IMR-90 (cell line): ENCODE data around the gene NCKAP5. TPM values are rescaled to one million over a fixed set of nuclear protein-coding genes. Genes with fewer than 3 reads are reported as not detected.

Experiments
- ATAC-seq: fragments of 200-7000 bp; cut with Tn5 transposase; 2 replicates; pipeline ENCODE4 v1.9.1; 2020; ENCODE audit warnings: low read depth, mild to moderate bottlenecking, moderate library complexity
- BruUV-seq: library from RNA; stranded (reverse); fragments of 400-500 nt; replicated peaks from 2 replicates; lab custom pipeline; 2021; lab: Mats Ljungman, UMichigan
- CTCF ChIA-PET: fragments of 300-600 bp; formaldehyde crosslinking; extraction: SDS; loops from one replicate; lab custom pipeline; 2021; ENCODE audit warnings: antibody characterized with exemption; lab: Yijun Ruan, JAX
- POLR2A ChIA-PET: fragments of 300-600 bp; sonication (Branson Sonifier 250); formaldehyde crosslinking; loops from one replicate; lab custom pipeline; 2022; ENCODE audit warnings: antibody characterized with exemption; ENCODE audit not compliant: unreplicated experiment; lab: Charles Lee
- DNase-seq: peaks from one replicate; pipeline ENCODE4 v3.0.0; 2013
- H2AFZ ChIP-seq: replicated peaks from 2 replicates; pipeline ENCODE3; 2013; ENCODE audit warnings: low read length, mild to moderate bottlenecking; ENCODE audit not compliant: poor library complexity
- H2AK5ac ChIP-seq: 2 replicates; pipeline ENCODE4 v1.6.1; 2013; ENCODE audit warnings: low read depth, low read length, inconsistent platforms
- H2AK9ac ChIP-seq: replicated peaks from 2 replicates; pipeline ENCODE3; 2013; ENCODE audit warnings: mild to moderate bottlenecking, low read depth, low read length, moderate library complexity; ENCODE audit not compliant: poor library complexity
- H2BK120ac ChIP-seq: 2 replicates; pipeline ENCODE4 v1.6.1; 2013; ENCODE audit warnings: low read depth, low read length, inconsistent platforms
- H2BK15ac ChIP-seq: 3 replicates; pipeline ENCODE4 v1.6.1; 2013; ENCODE audit warnings: low read depth, low read length, inconsistent platforms
- H2BK20ac ChIP-seq: 2 replicates; pipeline ENCODE4 v1.6.1; 2013; ENCODE audit warnings: low read depth, mild to moderate bottlenecking, inconsistent platforms, low read length, moderate library complexity
- H2BK5ac ChIP-seq: 2 replicates; pipeline ENCODE4 v1.6.1; 2013; ENCODE audit warnings: mild to moderate bottlenecking, low read depth, low read length, inconsistent platforms; ENCODE audit not compliant: poor library complexity, severe bottlenecking
- H3K14ac ChIP-seq: replicated peaks from 2 replicates; pipeline ENCODE4 v1.6.1; 2013; ENCODE audit warnings: low read depth, low read length, inconsistent platforms
- H3K18ac ChIP-seq: 2 replicates; pipeline ENCODE4 v1.6.1; 2013; ENCODE audit warnings: low read depth, low read length, control low read depth
- H3K23ac ChIP-seq: 2 replicates; pipeline ENCODE4 v1.6.1; 2013; ENCODE audit warnings: low read depth, low read length, inconsistent platforms
- H3K27ac ChIP-seq: 2 replicates; pipeline ENCODE4 v1.5.1; 2013; ENCODE audit warnings: mild to moderate bottlenecking, control low read depth, low read length; ENCODE audit not compliant: insufficient read depth
- H3K27me3 ChIP-seq: 2 replicates; pipeline ENCODE4 v1.6.1; 2013; ENCODE audit warnings: low read length; ENCODE audit not compliant: control insufficient read depth, insufficient read depth
- H3K36me3 ChIP-seq: 2 replicates; pipeline ENCODE4 v1.6.1; 2013; ENCODE audit warnings: low read length, mixed read lengths; ENCODE audit not compliant: control insufficient read depth, insufficient read depth
- H3K4ac ChIP-seq: 2 replicates; pipeline ENCODE4 v1.6.1; 2013; ENCODE audit warnings: low read depth, low read length, inconsistent platforms
- H3K4me1 ChIP-seq: 2 replicates; pipeline ENCODE4 v1.6.1; 2013; ENCODE audit warnings: low read length, mixed read lengths; ENCODE audit not compliant: control insufficient read depth, insufficient read depth
- H3K4me2 ChIP-seq: 2 replicates; pipeline ENCODE4 v1.6.1; 2013; ENCODE audit warnings: low read depth, mild to moderate bottlenecking, control low read depth, low read length, moderate library complexity
- H3K4me3 ChIP-seq: 2 replicates; pipeline ENCODE4 v1.5.1; 2013; ENCODE audit warnings: low read depth, mild to moderate bottlenecking, control low read depth, low read length, moderate library complexity; ENCODE audit not compliant: insufficient read depth
- H3K56ac ChIP-seq: 2 replicates; pipeline ENCODE4 v1.6.1; 2013; ENCODE audit warnings: low read length, inconsistent platforms; ENCODE audit not compliant: insufficient read depth; ENCODE audit errors: extremely low read depth
- H3K79me1 ChIP-seq, 2 experiments: 2 replicates each; pipeline ENCODE4 v1.6.1; 2013; ENCODE audit warnings: low read length in 2 of 2, inconsistent platforms in 1 of 2, low read depth in 1 of 2
- H3K9ac ChIP-seq: 2 replicates; pipeline ENCODE4 v1.6.1; 2013; ENCODE audit warnings: low read depth, low read length, control low read depth
- H3K9me1 ChIP-seq: 2 replicates; pipeline ENCODE4 v1.6.1; 2013; ENCODE audit warnings: low read length, inconsistent platforms; ENCODE audit not compliant: insufficient read depth
- H3K9me3 ChIP-seq: 2 replicates; pipeline ENCODE4 v1.6.1; 2013; ENCODE audit warnings: low read length; ENCODE audit not compliant: control insufficient read depth, insufficient read depth
- H4K20me1 ChIP-seq: 2 replicates; pipeline ENCODE4 v1.6.1; 2013; ENCODE audit warnings: low read length, inconsistent platforms; ENCODE audit not compliant: insufficient read depth
- H4K5ac ChIP-seq: 2 replicates; pipeline ENCODE4 v1.6.1; 2013; ENCODE audit warnings: mild to moderate bottlenecking, low read depth, low read length, control low read depth
- H4K8ac ChIP-seq, 2 experiments: 2 replicates each; pipeline ENCODE4 v1.6.1; 2013; ENCODE audit warnings: low read depth in 2 of 2, low read length in 2 of 2, control low read depth in 1 of 2, inconsistent platforms in 1 of 2
- H4K91ac ChIP-seq: 2 replicates; pipeline ENCODE4 v1.6.1; 2013; ENCODE audit warnings: low read depth, low read length, inconsistent platforms; ENCODE audit not compliant: insufficient read depth
- BHLHE40 ChIP-seq: fragments of 150-350 bp; IDR thresholded peaks from 2 replicates; pipeline ENCODE4 v1.6.1; 2016; ENCODE audit warnings: mild to moderate bottlenecking, low read depth, low read length
- NFE2L2 ChIP-seq: fragments of 150-350 bp; IDR thresholded peaks from 2 replicates; pipeline ENCODE4 v1.6.1; 2016; ENCODE audit warnings: low read depth, mild to moderate bottlenecking, low read length
- RCOR1 ChIP-seq: IDR thresholded peaks from 2 replicates; pipeline ENCODE4 v1.6.1; 2012; ENCODE audit warnings: mild to moderate bottlenecking, low read length, improper control_type of control experiment; ENCODE audit not compliant: insufficient replicate concordance
- WGBS, 2 experiments: methylation state at CpG; one replicate each; pipeline versions ENCODE4 v1.1.5 to v1.1.7; 2013; ENCODE audit warnings: missing lambda C conversion rate in 2 of 2; ENCODE audit not compliant: insufficient read length in 1 of 2; ENCODE audit errors: extremely low coverage in 2 of 2; 5-methylcytosine and 5-hydroxymethylcytosine counted together
- dilution Hi-C: fragments of 300-500 bp; cut with HindIII; formaldehyde crosslinking; loops from one replicate; pipeline ENCODE4 v1.14.3; 2018; ENCODE audit warnings: low sequenced_read_pairs; ENCODE audit not compliant: unreplicated experiment
- in situ Hi-C: fragments of 300-500 bp; cut with MboI; formaldehyde crosslinking; loops from 3 replicates; pipeline ENCODE4 v1.14.3; 2019; ENCODE audit warnings: low sequenced_read_pairs, inconsistent platforms, mixed read lengths
- intact Hi-C: fragments of 100-400 bp; cut with micrococcal nuclease; formaldehyde crosslinking; loops from 2 replicates; pipeline ENCODE4 v1.10.0; 2022
- polyA plus RNA-seq, 3 experiments: library from polyadenylated mRNA; depleted of rRNA; stranded (reverse); fragments of >200 nt; gene quantifications; 2 replicates each; pipeline ENCODE4 v1.2.3, GENCODE V29; 2012; ENCODE audit warnings: low replicate concordance in 1 of 3
- total RNA-seq: library from RNA; depleted of rRNA; stranded (reverse); fragments of >200 nt; gene quantifications from 2 replicates; pipeline ENCODE4 v1.2.3, GENCODE V29; 2012

Gene NCKAP5
- total and polyA plus RNA-seq, 2 of the 4 experiments (the other 2 are of a cell fraction): 2.7 to 3.9 TPM

- DNase-seq: no peak
- Histone ChIP-seq H3K23ac (no peak overlapping the region), H3K36me3 (no peaks in the 10 kb centered on the region), H3K4me2 (no peak overlapping the region), H3K18ac (peak overlapping the region; percentile 24; the same call in 1 of the 2 replicates), H3K56ac (no peak overlapping the region), H3K9me3 (no peaks in the 10 kb centered on the region), H3K4me3 (no peak overlapping the region), H2BK120ac (peak overlapping the region; percentile 26; the same call in 1 of the 2 replicates), H2BK20ac (0 out of 2 replicates have a peak overlapping the region, but pooled peaks have one; percentile 52), H2BK5ac (no peak overlapping the region), H4K8ac (0 out of 4 replicates have a peak overlapping the region, but pooled peaks of 1 of the 2 experiments have one; percentile 35), H3K79me1 (peaks cover 2 to 4% of the 10 kb centered on the region in 2 experiments; a peak in 1 of 4 replicates), H2BK15ac (no peak overlapping the region), H2AK5ac (peak overlapping the region; percentile 61; the same call in 1 of the 2 replicates), H2AFZ (no peak overlapping the region), H4K91ac (no peak overlapping the region), H3K4me1 (peaks cover 9% of the 10 kb centered on the region), H3K9ac (no peak overlapping the region), H3K4ac (peak overlapping the region; percentile 58), H4K5ac (no peak overlapping the region), H4K20me1 (no peaks in the 10 kb centered on the region), H3K14ac (peak overlapping the region; percentile 50; the same call in 1 of the 2 replicates), H2AK9ac (no peak overlapping the region), H3K9me1 (peaks cover 3% of the 10 kb centered on the region; the same call in 1 of the 2 replicates), H3K27me3 (no peaks in the 10 kb centered on the region), H3K27ac (no peak overlapping the region)
- CTCF ChIA-PET: no interaction called here
- dilution Hi-C loops: no loop called here
- no peak for ATAC-seq
- BruUV-seq: no TSS peak
- POLR2A ChIA-PET: no interaction called here
- WGBS, 2 experiments: 100% methylated on average over 2 of the region's 2 CpGs; no CpG with 5 or more reads in 1 of the 2 experiments
- in situ Hi-C loops: no loop called here
- intact Hi-C loops: loop anchor here (10.0 kb wide), 1 partner anchor 152 kb away; no protein-coding TSS in a partner anchor
- TF ChIP-seq BHLHE40 (no peak), NFE2L2 (no peak), RCOR1 (no peak)
Observed at GRCh38 chr2:133492719-133493380, 75.4 kb downstream of the NCKAP5 start.
